Measurements from ENCODE around the gene DTX3L. TPM values are rescaled to one million over a fixed set of nuclear protein-coding genes. Genes with fewer than 3 reads are reported as not detected.

DTX3L gene
- total RNA-seq, 3 donors from 2014 or later: 56.0 to 68.3 (median 59.9) TPM

GRCh38 chr3:122619040-122619439 lies 54.9 kb downstream of the DTX3L start:
- TF ChIP-seq CTCF (IDR thresholded peaks at IDR 0.05): no peak
- ATAC-seq: no peak

GRCh38 chr3:122620399-122620798 lies 56.3 kb downstream of the DTX3L start:
- intact Hi-C loops (cut with DNase I, micrococcal nuclease): no loop called here
- Histone ChIP-seq H3K4me1 (ENCODE audit: low read depth) (no peaks in the 10 kb centered on the region), H3K9me3 (no peaks in the 10 kb centered on the region), H3K4me3 (no peak overlapping the region), H3K36me3 (ENCODE audit: low read depth) (no peaks in the 10 kb centered on the region)
- DNase-seq (no peak), ATAC-seq (no peak)
- TF ChIP-seq CTCF (IDR thresholded peaks at IDR 0.05): no peak

More at GRCh38 chr3:122619040-122619439, 54.9 kb downstream of the DTX3L start:
- H3K4me1 ChIP-seq (ENCODE audit: low read depth): no peaks in the 10 kb centered on the region
- intact Hi-C loops (cut with DNase I, micrococcal nuclease): no loop called here
- H3K36me3 ChIP-seq (ENCODE audit: low read depth): no peaks in the 10 kb centered on the region
- H3K9me3 ChIP-seq: no peaks in the 10 kb centered on the region
- no peak for DNase-seq
- no peak overlapping the region for H3K4me3 ChIP-seq

- intact Hi-C loops (cut with DNase I, micrococcal nuclease): no loop called here
Measured at GRCh38 chr3:122621112-122621511, 57.0 kb downstream of the DTX3L start.

GRCh38 chr3:122623031-122623829 lies 59.1 kb downstream of the DTX3L start:
- H3K4me1 ChIP-seq (ENCODE audit: low read depth): no peaks in the 10 kb centered on the region
- no peaks in the 10 kb centered on the region for H3K36me3 ChIP-seq (ENCODE audit: low read depth)
- intact Hi-C loops (cut with DNase I, micrococcal nuclease): no loop called here
- H3K4me3 ChIP-seq: no peak overlapping the region
- DNase-seq (no peak), ATAC-seq (no peak)
- H3K9me3 ChIP-seq: no peaks in the 10 kb centered on the region
- no peak for TF ChIP-seq CTCF (IDR thresholded peaks at IDR 0.05)

More at GRCh38 chr3:122621112-122621511, 57.0 kb downstream of the DTX3L start:
- Histone ChIP-seq H3K9me3 (no peaks in the 10 kb centered on the region), H3K36me3 (ENCODE audit: low read depth) (no peaks in the 10 kb centered on the region), H3K4me3 (no peak overlapping the region), H3K4me1 (ENCODE audit: low read depth) (no peaks in the 10 kb centered on the region)
- no peak for TF ChIP-seq CTCF (IDR thresholded peaks at IDR 0.05)
- no peak for ATAC-seq
- DNase-seq: no peak

Other genes with a start within 250 kb of the DTX3L start
- gene CSTA, start 239.1 kb upstream of the DTX3L start, total RNA-seq: 1 to 10 TPM in 2 of 3 donors, under 1 TPM in 1; 0.96 to 1.8 (median 1.5) TPM
- 10 to 100 TPM; 27.5 to 37.7 (median 33.2) TPM for gene MIX23, start 181.1 kb upstream of the DTX3L start, total RNA-seq
- gene FAM162A, start 180.2 kb upstream of the DTX3L start, total RNA-seq: 100 to 1,000 TPM; 111 to 206 (median 152) TPM
- gene WDR5B, start 148.3 kb upstream of the DTX3L start, total RNA-seq: 1 to 10 TPM; 2.3 to 3.4 (median 3.2) TPM
- 10 to 100 TPM; 43.3 to 80.2 (median 48.8) TPM for gene KPNA1, start 49.4 kb upstream of the DTX3L start, total RNA-seq
- gene PARP9, start within 50 bp of the DTX3L start, total RNA-seq: 10 to 100 TPM; 32.2 to 51.1 (median 44.7) TPM
- gene PARP15, start 13.3 kb downstream of the DTX3L start, total RNA-seq: 1 to 10 TPM; 1.2 to 2.0 (median 1.4) TPM
- 10 to 100 TPM; 34.7 to 47.9 (median 43.8) TPM for gene PARP14, start 116.5 kb downstream of the DTX3L start, total RNA-seq
- gene HSPBAP1, start 229.5 kb downstream of the DTX3L start, total RNA-seq: 10 to 100 TPM in 1 of 3 donors, 1 to 10 TPM in 2; 6.6 to 12.2 (median 7.9) TPM
- 10 to 100 TPM; 16.4 to 27.7 (median 22.9) TPM for gene SLC49A4, start 230.7 kb downstream of the DTX3L start, total RNA-seq